SU-DHL-6 (cell line): ENCODE measurements around the gene PRXL2C.
"Not testable (repeated sequence)": the region's sequence is repeated elsewhere in the genome, so short reads cannot be mapped to it uniquely, and the experiment has no call there.

Experiments used
- H2AFZ ChIP-seq: fragments of 200-600 bp; sonication (generic); 2 replicates; pipeline ENCODE4 v1.6.1; 2014; ENCODE audit warnings: low read depth, mild to moderate bottlenecking, moderate library complexity, mixed read lengths, antibody characterized with exemption, low read length; ENCODE audit not compliant: severe bottlenecking
- H3F3A ChIP-seq: fragments of 200-600 bp; shearing (Covaris generic); 2 replicates; pipeline ENCODE4 v1.6.0; 2016; ENCODE audit warnings: antibody characterized with exemption, mild to moderate bottlenecking; ENCODE audit not compliant: insufficient read depth
- H3K27ac ChIP-seq: fragments of 200-600 bp; sonication (generic); 2 replicates; pipeline ENCODE4 v1.5.1; 2016; ENCODE audit warnings: low read depth, mild to moderate bottlenecking, low read length, moderate library complexity, mixed read lengths
- H3K27me3 ChIP-seq: fragments of 200-600 bp; sonication (generic), shearing (Covaris generic); 2 replicates; pipeline ENCODE4 v1.6.0; 2014; ENCODE audit warnings: mild to moderate bottlenecking, low read length
- H3K36me3 ChIP-seq: fragments of 200-600 bp; sonication (generic); 2 replicates; pipeline ENCODE4 v1.6.1; 2014; ENCODE audit warnings: mild to moderate bottlenecking, low read length, mixed read lengths
- H3K4me2 ChIP-seq: fragments of 300-600, 200-600 bp; shearing (Covaris generic), sonication (generic); 2 replicates; pipeline ENCODE4 v1.6.0; 2014; ENCODE audit warnings: low read length, low read depth, mild to moderate bottlenecking; ENCODE audit not compliant: poor library complexity, severe bottlenecking
- H3K4me3 ChIP-seq: fragments of 200-600 bp; sonication (generic); 2 replicates; pipeline ENCODE4 v1.5.1; 2014; ENCODE audit warnings: antibody characterized with exemption, low read length, mild to moderate bottlenecking, mixed read lengths; ENCODE audit not compliant: insufficient read depth, poor library complexity, severe bottlenecking
- H3K79me2 ChIP-seq: fragments of 200-600 bp; sonication (generic); 2 replicates; pipeline ENCODE4 v1.6.1; 2014; ENCODE audit warnings: mild to moderate bottlenecking, low read length, moderate library complexity; ENCODE audit not compliant: insufficient read depth
- H3K9ac ChIP-seq: fragments of 200-600 bp; sonication (generic); 2 replicates; pipeline ENCODE4 v1.7.0; 2014; ENCODE audit warnings: mild to moderate bottlenecking, low read length
- H3K9me2 ChIP-seq: fragments of 200-600 bp; sonication (generic); replicated peaks from 2 replicates; pipeline ENCODE4 v1.6.1; 2014; ENCODE audit warnings: low read length; ENCODE audit not compliant: insufficient read depth
- H3K9me3 ChIP-seq: fragments of 200-600 bp; sonication (generic); 2 replicates; pipeline ENCODE4 v1.6.1; 2014; ENCODE audit warnings: low read length, mixed read lengths; ENCODE audit not compliant: insufficient read depth
- H4K20me1 ChIP-seq: fragments of 200-600 bp; sonication (generic); 2 replicates; pipeline ENCODE4 v1.6.1; 2014; ENCODE audit warnings: low read depth, mild to moderate bottlenecking, antibody characterized with exemption, low read length, moderate library complexity, mixed read lengths
- EZH2phosphoT487 ChIP-seq: fragments of 200-600 bp; sonication (generic), shearing (Covaris generic); conservative IDR thresholded peaks from 2 replicates; pipeline ENCODE4 v1.6.1; 2018; ENCODE audit warnings: mild to moderate bottlenecking, antibody characterized with exemption, low read length, moderate library complexity, mixed read lengths
- TF ChIP-seq, protein P1 (sequence below): fragments of 200-600 bp; sonication (generic); IDR thresholded peaks from one replicate; pipeline ENCODE4 v1.5.1; 2017; ENCODE audit warnings: antibody characterized with exemption, mild to moderate bottlenecking, low read length, moderate library complexity; ENCODE audit not compliant: insufficient read depth, poor library complexity, severe bottlenecking

PRXL2C gene

DNA sequence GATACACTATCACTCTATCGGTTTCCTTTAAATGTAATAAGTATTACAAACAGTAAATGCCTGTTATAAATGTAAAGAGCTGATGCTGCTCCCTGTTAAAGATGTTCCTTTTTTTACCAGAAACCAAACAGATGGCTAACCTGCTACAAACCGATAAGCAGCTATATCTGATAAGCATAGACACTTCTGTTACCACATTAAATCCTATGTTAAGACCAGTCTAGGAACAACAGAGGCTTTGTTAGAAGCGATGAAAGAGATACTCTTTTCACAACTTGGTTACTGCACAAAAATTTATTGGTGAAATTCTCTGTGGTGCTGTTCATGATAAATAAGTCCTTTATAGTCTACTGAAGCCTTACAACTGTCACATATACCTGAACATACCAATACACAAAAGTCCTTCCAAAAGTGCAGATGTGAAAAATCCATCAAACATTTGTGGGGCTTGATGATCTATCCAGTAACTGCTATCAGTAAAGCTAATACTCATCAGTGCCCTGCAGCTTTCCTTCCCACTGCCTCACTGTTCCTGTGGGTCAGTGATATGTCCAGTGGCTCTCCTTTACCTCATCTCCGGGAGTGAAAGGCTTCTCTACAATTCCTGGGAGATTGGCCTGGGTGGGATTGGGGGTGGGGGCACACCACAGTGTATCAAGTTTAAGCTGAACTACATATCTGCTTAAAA lies 25.8 kb upstream of the PRXL2C start:
- no peak overlapping the region for H3K27ac ChIP-seq
- no peaks in the 10 kb centered on the region for H3K9me3 ChIP-seq
- H3K4me2 ChIP-seq, result no peak overlapping the region
- H4K20me1 ChIP-seq, result no peaks in the 10 kb centered on the region
- H3K79me2 ChIP-seq, result no peaks in the 10 kb centered on the region
- no peaks in the 10 kb centered on the region for H3F3A ChIP-seq
- no peak overlapping the region for H3K4me3 ChIP-seq
- no peak overlapping the region for H3K9ac ChIP-seq
- H3K9me2 ChIP-seq, result no peaks in the 10 kb centered on the region
- H2AFZ ChIP-seq, result no peak overlapping the region
- H3K36me3 ChIP-seq, result no peaks in the 10 kb centered on the region
- TF ChIP-seq, protein P1, sequence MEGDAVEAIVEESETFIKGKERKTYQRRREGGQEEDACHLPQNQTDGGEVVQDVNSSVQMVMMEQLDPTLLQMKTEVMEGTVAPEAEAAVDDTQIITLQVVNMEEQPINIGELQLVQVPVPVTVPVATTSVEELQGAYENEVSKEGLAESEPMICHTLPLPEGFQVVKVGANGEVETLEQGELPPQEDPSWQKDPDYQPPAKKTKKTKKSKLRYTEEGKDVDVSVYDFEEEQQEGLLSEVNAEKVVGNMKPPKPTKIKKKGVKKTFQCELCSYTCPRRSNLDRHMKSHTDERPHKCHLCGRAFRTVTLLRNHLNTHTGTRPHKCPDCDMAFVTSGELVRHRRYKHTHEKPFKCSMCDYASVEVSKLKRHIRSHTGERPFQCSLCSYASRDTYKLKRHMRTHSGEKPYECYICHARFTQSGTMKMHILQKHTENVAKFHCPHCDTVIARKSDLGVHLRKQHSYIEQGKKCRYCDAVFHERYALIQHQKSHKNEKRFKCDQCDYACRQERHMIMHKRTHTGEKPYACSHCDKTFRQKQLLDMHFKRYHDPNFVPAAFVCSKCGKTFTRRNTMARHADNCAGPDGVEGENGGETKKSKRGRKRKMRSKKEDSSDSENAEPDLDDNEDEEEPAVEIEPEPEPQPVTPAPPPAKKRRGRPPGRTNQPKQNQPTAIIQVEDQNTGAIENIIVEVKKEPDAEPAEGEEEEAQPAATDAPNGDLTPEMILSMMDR, result no peak
- no peak for TF ChIP-seq EZH2phosphoT487
- H3K27me3 ChIP-seq, result no peaks in the 10 kb centered on the region

DNA sequence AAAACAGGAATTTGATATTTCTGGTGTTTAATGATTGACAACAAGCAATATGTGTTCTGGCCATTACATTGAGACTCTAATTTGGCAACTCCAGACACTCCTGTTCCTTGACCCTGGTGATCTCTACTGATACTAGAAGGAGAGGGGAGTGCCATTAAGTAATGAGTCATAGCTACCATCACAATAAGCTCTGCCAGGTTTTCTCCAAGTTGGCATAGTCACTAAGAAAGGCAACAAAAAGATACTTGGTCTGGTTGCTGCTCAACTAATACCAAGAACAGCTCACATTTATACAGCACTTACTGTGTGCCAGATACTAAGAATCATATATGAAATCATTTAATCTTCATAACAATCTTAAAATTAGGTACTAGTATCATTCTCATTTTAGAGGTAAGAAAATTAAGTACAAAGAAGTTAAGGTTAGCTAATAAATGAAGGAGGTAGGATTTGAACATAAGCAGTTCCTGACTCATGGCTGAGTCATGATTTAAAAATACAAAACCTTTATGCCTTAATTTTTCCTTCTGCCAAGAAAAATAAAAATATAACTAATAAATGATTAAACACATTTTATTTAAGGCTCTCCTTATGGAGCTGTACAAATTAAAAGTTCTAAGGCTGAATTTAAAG lies 19.9 kb upstream of the PRXL2C start:
- no peak overlapping the region for H3K4me2 ChIP-seq
- H3K79me2 ChIP-seq, result no peaks in the 10 kb centered on the region
- H2AFZ ChIP-seq, result no peak overlapping the region
- no peaks in the 10 kb centered on the region for H3K9me3 ChIP-seq
- no peaks in the 10 kb centered on the region for H3K36me3 ChIP-seq
- no peaks in the 10 kb centered on the region for H3F3A ChIP-seq
- TF ChIP-seq EZH2phosphoT487, result no peak
- TF ChIP-seq, protein P1, result no peak
- H3K9me2 ChIP-seq, result no peaks in the 10 kb centered on the region
- H3K27me3 ChIP-seq, result no peaks in the 10 kb centered on the region
- no peak overlapping the region for H3K27ac ChIP-seq
- no peak overlapping the region for H3K9ac ChIP-seq
- H4K20me1 ChIP-seq, result no peaks in the 10 kb centered on the region
- no peak overlapping the region for H3K4me3 ChIP-seq

DNA sequence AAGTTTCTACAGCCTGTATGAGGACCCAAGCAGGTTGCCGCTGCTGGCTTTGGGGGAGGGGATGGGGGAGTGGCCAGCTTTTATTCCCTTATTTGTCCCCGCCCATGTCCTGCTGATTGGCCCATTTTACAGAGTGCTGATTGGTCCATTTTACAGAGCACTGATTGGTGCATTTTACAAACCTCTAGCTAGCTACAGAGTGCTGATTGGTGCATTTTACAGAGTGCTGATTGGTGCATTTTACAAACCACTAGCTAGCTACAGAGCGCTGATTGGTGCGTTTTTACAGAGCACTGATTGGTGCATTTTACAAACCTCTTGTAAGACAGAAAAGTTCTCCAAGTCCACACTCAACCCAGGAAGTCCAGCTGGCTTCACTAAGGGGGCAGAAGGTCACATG lies 18.7 kb upstream of the PRXL2C start:
- not testable (repeated sequence) for H3K9me2 ChIP-seq, H3K36me3 ChIP-seq, H3F3A ChIP-seq, H3K4me3 ChIP-seq, H3K27ac ChIP-seq, H3K27me3 ChIP-seq, H3K9ac ChIP-seq, H4K20me1 ChIP-seq, H3K4me2 ChIP-seq, H3K9me3 ChIP-seq, H2AFZ ChIP-seq, H3K79me2 ChIP-seq

GRCh38 chr9:96668868-96669534 lies 13.9 kb upstream of the PRXL2C start:
- Histone ChIP-seq H3K4me3 (no peak overlapping the region), H3K9me2 (no peaks in the 10 kb centered on the region), H2AFZ (no peak overlapping the region), H3K9me3 (no peaks in the 10 kb centered on the region), H4K20me1 (no peaks in the 10 kb centered on the region), H3K27me3 (no peaks in the 10 kb centered on the region), H3K36me3 (no peaks in the 10 kb centered on the region), H3K4me2 (no peak overlapping the region), H3F3A (no peaks in the 10 kb centered on the region), H3K9ac (no peak overlapping the region), H3K79me2 (no peaks in the 10 kb centered on the region), H3K27ac (no peak overlapping the region)
- TF ChIP-seq, protein P1, result no peak
- no peak for TF ChIP-seq EZH2phosphoT487
